ENCODE data around the gene CHST8.

Gene CHST8

DNA sequence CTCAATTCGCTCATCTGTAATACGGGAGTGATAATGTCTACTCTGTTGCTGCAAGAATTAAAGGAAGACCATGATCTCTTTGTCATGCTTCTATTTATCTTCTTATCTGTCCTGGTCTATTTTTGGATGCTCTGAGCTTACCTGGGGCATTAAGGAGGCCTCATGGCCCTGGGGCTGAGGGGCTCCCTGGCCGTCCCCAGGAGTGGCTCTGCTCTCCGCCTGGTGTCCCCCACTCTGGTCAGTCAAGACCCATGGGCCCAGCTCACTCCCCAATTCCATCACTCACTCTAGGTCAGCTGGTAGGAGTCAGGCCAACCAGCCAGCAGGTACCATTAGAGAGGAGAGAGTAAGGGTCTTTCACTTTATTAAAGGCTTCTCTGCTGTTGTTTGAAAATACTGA is 1.1 kb upstream of the CHST8 start:
- DNase-seq = no peak

DNA sequence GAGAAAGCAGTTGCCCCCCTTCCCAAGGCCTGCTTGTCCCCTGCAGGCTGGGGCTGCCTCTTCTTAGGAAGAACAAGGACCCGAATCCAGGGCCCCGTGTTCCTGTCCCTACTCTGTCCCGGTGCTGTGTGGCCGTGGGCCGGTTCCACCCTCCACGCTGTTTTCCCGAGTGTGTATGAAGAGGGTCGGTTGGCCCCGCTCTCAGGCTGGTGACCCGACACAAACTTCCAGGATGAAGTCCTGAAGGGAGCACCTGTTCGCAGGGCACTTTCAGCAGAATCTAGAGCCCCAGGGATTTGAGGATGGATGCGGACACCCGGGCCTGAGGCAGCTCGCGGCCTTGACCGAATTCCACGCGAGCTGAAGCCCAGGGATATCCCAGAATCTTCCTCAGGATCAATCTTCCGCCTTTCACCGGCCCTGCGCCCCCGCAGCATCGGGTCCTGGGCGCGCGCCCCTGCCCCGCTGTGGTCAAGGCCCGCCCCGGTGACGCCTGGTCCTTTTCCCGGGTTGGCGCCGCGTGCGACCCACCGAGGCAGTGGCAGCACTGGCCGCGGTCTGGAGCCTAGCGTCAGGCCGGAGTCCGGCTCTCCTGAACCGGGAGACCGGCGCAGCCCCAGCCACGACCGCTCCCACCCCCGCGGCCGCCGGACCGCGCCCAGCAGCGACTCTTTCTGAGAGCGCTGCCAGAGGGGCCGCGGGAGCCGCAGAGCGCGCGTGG is 528 bp upstream of the CHST8 start:
- DNase-seq = no peak

DNA sequence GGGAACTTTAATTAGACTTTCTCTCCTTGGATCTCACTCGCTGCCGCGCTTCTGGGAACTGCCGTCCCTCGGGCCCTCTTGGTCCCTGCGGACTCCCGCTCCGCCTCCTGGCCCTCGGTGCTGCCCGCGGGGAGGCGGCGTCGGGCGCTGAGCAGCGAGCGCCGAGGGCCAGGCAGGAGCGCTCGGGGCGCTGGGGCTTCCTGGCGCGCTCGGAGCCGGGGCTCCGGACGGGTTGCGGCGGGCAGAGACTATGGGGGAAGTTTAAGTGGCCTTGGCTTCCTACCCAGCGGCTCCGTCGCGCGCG is 704 bp downstream of the CHST8 start:
- DNase-seq = no peak

DNA sequence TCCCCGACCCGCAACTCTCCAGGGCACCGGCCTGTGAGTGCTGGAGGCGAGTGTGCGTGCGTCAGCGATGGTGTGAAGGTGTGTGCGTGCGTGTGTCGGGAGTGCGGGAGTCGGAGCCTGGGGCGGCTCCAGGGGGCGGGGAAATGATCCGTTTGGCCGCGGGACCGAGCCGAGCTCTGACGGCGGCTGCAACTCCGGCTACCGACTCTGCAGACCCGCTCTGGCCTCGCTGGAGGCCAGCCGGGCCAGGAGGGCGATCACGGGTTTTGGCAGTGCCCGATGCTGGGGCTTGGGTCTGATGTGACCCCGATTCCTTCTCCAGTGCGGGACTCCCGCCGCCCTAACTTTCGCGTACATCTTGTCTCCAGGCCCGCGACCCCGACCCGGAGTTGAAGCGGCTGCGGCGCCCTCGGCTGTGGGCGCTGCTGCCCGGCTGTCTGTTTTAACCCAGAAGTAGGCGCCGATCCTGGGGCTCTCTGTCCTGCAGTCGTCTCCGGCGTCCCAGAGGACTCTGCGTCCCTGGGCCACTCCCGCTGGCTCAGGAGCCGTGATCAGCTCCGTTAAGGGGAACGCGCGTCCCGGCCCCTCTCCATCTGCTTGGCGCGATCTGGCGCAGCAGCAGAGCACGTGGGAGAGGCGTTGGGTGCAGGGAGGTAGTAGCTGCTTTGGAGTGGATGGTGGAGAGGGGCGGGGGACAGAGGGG is 1.2 kb downstream of the CHST8 start:
- DNase-seq = peak; percentile 41

DNA sequence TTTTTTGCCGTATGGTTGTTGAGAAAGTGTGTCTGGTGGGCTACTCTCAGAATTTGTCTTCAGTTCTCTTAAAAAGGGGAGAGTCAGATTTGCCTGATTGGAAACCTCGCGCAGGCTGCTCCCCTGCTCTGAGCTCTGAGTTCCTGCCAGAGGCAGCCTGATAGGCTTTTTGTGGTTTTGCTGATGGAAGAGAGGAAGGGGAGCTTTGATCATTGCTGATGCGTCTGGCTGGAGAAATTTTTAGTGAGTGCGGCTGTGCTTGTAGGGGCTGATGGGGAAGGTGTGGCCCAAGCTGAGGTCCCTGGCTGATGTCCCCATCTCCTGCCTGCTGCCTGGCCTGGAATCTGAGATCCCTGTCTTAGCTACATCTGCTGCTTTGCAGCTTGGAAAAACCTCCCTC is 2.8 kb downstream of the CHST8 start:
- DNase-seq = peak; percentile 6

DNA sequence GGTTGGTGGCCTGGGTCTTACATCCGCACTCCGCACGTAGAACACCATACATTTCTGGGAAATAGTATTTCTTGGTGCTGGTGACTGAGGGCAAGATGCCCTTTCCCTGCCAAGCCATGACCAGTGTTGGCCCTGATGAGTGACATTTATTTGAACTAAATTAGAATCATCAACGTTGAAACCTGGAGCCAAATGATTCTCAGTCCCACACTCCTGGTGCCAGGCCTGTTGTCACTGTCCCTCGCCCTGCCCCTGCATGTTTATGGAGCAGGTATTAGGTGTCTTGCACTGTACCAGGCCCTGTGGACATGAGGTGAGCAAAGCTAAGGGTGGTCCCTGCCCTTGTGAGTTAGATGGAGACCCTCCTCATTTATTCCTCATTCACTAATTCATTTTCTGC is 5.8 kb downstream of the CHST8 start:
- DNase-seq = no peak

DNA sequence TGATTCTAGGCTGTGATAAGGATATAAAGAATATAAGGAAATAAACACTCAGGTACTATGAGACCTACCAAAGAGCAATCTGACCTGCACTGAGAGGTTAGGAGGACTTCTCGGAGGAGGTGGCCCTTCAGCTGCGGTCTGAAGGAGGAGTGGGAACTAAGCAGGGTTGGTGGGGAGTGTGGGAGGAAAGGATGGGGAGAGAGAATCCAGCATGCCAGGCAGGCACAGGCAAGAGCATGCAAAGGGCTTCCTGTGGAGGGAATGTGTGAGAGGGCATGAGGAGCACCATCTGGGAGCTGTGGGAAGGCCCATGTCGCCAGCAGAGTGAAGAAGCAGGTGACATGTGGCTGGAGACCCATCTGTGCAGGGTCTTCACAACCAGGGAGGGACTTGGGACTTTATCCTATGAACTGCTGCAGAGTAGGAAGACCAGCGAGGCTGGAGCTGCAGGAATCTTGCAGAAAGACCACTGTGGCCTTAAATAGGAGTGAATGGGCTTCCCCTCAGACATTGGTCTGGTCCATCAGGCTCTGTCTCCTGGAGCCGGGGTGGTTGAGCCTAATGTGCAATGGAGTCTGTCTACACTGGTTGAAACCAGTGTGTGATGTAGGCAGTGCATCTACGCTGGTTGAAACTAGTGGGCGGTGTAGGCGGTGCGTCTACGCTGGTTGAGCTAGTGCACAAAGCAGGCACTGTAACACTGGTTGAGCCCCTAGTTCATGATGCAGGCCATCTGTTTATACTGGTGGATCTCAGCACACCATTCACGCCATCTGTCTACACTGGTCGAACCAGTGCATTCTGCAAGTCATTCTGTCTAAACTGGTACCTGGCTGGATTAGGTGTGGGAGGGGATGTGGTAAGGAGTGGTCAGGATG is 6.4 kb downstream of the CHST8 start:
- DNase-seq = peak; percentile 63

DNA sequence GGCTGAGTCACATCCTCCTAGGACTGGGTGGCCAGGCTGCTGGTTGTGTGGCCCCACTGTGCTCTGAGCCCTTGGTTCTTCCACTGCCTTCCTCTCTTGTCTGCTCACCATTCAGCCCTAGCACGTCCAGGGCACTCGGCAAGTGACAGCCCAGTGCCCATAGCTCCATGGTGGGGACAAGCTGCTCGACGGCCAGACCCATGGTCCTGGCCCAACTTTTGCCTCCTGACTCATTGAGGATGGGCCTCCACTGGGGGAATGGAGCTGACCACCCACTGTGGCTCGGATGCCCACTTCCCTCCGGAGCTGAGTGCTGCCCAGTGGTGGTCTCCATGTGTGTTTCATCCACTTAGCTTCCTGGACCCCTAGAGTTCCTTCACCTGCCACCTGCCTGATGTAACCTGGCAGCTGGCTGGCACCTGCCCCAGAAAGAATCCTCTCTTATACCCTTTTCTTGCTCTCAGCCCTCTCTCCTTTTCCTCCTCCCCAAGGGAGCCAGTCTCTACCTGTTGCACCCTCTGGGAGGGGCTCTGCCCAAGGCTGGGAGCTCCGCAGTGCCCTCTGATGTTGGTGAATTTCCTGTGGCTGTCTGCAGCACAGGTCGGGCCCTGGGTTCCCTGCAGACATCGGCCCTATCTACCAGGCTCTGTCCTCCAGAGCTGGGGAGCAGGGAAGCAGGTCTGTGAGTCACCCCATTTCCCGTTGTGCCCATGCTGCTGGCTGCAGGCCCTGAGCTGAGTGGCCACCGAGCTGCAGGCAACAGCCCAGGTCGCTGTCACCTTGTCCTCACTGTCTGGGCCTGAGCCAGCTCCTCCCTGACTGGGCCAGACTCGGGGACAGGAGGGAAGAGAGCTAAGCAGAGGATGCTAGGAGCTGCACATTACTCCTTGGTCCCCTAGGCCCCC is 7.4 kb downstream of the CHST8 start:
- DNase-seq = no peak

DNA sequence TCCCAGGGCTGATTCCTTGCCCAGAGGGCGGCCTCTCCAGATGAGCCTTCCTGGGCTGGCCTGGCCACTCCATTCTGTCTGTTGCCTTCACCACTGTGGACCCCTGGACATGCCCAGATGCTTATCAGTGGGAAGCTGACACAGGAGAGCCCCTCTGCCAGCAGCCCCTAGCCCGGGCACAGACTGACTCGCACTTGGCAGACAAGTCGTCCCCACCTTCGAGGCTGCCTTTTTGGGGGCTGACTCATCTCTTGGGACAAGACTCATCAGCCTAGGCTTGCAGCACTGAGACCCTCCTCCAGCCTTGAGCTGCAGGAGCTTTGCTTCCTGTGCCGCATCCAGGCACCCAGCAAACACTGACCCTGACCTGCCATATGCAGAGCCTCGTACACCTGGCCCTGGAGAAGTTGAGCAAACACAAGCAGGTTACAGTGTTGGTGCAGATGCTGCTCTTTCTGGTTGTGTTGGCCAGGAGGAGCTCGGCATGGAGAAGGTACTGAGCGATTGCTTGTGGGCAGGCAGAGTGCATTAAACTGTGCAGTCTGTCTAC is 8.1 kb downstream of the CHST8 start:
- DNase-seq = no peak

DNA sequence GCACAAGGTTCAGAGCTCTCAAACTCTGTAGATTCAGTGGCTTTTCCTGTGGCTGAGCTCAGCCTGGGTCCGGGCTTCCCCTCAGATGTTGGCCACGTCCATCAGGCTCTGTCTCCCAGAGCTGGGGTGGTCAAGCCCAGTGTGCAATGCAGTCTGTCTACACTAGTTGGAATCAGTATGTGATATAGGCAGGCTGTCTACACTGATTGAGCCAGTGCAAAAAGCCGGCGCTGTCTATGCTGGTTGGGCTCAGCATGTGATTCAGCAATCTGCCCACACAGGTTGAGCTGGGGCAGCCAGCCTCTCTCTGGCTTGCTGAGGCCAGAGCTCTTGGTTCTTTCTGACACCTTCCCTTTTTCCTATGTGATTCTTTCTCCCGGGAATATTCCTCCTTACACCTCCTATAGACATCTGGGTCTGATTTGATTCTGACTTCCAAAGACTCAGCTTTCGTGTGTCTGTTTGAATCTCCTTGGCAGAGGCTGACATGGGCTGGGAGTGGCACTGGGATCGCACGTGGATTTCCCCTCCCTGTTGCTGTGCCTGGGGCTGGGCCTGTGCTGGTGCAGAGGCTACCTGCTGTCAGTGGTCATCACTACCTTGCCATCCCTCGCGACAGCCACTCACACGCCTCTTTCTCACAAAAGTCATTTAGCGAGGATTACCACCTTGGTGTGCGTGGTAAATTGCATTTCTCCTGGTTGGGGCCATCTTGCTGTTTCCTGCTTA is 9.3 kb downstream of the CHST8 start:
- DNase-seq = no peak

DNA sequence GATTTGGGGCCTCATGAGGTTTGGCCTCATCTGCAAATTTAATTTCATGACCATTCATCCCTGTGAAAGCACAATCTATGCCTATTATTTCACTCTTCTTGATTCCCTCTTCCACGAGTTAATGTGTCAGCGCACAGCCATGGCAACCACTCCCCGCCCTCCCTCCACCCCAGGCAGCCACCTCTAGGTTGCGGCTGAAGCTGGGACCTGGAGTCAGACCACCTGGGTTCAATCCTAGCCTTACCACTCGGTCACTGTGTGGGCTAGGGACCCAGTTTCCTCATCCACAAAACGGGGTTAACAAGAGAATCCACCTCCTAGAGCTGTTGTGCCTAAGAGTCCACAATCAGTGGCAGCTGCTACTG is 9.8 kb downstream of the CHST8 start:
- no peak for DNase-seq

DNA sequence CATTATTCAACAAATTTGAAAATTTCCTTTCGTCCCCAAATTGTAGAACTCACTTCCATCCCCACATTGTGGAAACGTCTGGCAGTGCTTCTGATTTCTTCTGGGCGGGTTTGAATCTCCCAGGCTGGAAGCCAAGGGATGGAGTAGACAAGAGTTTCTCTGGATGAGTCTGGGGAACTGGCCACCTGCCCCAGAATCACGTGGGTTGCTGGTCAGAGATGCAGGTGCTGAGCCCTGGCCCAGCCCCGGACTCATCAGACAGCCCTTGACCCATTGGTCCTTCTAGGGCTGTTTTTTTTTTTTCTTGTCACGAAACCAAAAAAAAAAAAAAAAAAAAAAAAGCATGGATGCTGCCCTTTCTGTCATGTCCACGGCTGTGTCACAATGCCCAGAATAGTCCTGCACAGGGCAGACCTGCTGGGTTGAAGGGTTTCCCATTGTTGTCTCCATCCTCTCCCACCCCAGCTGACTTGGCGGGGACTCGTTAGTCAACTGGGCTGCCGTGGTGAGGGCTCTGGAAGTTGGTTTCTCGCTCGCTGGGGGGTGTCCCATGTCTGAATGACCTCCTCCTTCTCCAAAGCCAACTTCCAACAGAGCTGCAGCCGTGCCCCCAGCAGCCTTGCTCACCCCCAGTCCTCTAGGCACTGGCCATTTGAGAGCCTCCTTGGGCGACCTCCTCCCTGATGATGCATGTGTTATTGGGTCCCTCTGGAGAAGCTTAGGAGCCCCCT is 12.8 kb downstream of the CHST8 start:
- no peak for DNase-seq

DNA sequence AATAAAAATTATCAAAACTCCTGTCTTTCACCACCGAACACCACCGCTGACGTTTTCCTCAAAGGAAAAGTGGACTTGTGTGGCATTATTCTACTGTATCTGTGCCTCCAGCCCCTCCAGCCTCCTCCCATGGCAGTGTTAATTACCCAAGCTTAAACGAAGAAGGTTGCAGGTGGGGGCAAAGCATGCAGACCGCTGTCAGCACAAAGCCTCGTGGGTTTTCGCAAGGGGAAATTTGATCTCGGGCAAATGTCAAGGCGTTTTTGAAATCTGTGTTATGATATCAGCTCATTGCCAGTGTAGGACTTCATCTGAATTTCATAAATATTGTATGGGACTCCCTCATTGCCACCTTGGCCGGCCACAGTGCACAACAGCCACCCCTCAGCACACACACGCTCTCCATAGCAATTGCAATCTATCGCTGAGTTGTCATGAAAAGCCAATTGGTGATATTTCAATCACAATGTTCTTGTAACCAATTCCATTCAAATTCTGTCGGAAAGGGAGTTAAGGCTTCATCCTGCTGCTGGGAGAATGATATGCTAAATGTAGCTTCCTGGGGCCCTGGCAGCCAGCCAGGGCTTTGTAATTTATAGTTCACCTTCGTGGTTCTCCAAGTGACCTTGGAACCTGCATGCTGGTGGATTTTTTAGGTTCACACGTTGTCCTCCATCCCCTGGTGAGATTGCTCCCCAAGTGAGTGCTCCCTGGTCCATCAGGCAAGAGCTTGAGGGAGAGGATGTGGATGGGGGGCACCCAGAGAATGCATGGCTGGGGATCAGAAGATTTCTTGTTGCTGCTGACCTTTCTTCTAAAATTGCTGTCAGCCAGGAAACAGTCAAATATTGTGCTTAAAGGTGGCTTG is 16.6 kb downstream of the CHST8 start:
- DNase-seq = peak; percentile 9

DNA sequence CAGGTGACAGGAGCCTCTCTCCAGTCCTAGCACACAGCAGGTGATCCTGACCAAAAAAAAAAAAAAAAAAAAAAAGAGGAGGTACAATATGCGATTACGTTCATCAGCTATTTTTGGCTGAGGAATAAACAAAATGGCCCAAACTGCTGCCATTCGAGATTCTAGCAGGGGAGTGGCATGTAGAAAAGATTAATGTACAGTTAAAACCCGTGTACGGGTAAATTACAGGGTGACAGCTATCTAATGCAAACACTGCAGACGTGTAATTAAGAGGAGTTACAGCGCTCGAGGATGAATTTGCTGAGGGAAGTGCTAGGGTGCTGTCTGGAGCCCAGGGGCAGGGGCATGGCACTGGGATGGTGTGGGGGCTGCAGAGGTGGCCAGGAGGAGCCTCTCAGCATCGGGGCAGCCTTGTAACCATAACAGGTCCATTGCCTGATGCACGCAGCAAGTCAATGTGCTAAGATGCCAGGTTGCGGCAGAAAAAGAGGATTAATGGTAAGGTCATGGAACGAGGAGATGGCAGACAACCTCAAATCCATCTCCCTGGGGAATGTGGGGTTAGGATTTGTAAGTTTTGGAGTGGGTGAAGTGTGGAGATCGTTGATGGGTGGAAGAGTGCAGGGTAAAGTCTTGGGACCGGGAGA is 17.4 kb downstream of the CHST8 start:
- peak; percentile 34 for DNase-seq

DNA sequence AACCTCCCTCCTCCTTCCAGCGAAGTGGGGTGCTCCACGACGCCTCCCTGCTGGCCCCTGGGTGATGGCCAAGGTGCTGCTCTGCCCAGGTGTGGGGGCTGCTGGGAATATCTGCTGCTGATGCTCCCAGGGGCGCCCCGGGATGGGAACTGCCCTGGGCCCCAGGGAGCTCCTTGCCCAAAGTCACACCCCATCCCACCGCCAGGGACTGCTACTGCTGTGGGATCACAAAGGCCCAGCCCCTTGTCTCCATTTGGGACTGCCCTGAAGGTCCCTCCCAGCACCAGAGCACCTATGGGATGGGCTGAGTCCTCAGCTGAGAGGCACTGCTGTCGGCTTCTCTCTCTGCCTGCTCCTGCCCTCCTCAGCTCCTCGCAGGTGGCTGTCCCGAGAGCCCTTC is 19.0 kb downstream of the CHST8 start:
- no peak for DNase-seq

DNA sequence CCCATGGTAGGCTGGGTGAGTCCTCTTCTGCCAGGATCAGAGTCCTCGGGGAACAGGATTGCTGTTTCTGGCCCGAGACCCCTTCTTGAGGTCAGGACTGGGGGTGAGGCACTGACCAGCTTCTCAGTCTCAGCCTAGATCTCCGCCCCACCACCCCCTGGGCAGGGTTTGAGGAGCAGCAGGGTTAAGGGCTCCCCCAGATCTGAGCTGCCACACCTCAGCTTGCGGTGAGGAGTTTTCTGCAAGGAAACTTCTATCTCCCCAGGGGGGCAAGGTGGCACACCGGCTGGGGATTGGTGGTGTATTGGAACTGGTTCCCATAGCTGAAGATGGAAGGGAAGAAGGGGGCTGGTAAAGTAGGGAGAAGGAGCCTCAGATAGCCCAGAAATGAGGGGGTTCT is 19.5 kb downstream of the CHST8 start:
- DNase-seq = no peak

DNA sequence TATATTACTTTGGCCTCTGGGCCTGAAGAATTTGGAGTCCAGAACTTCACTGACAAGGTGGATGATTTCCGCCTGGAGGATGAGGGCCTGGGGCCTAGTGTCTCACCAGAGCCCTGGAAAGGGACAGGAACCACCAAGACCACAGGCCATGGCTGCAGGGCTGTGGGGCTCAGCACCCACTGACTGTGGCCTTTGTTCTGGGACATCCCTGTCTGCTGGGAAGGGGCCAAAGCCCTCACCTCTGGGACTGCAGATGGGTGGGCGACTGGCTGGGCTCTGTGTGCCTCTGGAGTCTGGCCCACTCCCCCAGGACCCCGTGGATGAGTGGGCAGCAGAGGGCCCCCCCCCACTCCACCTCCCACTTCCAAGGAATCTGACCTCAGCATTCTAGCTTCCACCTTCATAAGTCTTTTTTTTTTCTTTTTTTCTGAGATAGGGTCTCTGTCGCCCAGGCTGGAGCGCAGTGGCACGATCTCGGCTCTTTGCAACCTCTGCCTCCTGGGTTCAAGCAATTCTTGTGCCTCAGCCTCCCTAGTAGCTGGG is 20.3 kb downstream of the CHST8 start:
- DNase-seq = no peak

DNA sequence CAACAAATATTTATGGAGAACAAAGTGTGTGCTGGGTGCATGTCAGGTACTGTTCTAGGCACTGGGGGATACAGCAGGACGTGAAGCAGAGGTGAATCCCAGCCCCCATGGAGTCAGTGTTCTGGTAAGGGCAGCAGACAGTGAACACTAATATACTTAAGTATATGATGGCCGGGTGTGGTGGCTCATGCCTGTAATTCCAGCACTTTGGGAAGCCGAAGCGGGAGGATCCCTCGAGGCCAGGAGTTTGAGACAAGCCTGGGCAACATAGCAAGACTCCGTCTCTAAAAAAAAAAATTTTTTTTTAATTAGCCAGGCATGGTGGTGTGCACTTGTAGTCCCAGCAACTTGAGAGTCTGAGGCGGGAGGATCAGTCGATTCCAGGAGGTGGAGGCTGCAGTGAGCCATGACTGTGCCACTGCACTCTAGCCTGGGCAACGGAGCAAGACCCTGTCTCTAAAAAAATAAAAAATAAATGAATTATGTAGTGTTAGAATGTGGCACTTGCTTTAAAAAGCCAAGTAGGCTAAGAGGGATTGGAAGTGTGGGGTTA is 22.6 kb downstream of the CHST8 start:
- no peak for DNase-seq

DNA sequence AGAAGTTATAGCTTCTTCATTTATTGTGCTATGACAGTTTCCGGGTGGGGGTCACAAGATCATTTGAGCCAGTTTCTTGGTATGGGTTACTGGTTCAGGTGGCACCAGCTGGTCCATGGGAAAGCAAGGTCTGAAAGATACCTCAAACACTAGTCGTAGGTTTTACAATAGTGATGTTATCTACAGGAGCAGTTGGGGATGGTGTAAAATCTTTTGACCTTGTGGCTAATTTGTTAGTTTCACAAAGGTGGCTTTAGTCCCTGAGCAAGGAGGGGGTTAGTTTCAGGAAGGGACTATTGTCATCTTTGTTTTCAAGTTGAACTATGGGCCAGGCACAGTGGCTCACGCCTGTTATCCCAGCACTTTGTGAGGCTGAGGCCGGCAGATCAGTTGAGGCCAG is 24.6 kb downstream of the CHST8 start:
- no peak for DNase-seq

All from NCI-H1694 treated with DMSO at 0.1 percent for 48 hours (cell line).